GM19025 (cell line): ENCODE measurements around the gene DNTT.

Source experiments
- ATAC-seq: cut with Tn5 transposase; IDR thresholded peaks from one replicate; pipeline ENCODE4 v1.9.1; 2021; ENCODE audit warnings: mild to moderate bottlenecking, low read depth, moderate library complexity; ENCODE audit not compliant: unreplicated experiment

Gene DNTT

DNA sequence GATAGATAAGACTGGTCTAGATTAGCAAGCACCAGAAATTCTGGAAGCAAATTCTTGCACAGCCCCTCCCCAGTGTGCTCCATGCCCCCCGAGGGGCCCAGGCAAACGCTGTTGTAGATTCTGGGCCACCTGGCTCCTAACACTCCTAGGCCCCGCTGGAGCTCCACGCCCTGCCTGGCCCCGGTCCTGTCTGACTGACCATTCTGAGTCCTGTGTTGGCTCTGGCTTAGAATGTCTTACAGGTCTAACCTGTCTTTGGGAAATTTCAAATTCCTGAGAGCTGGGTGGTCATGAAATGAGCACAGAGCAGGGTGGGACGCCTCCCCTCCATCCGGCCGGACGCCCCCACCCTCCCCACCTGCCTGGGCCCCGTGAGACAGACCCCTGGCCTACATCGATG is 67.1 kb downstream of the DNTT start:
- ATAC-seq, result no peak

GRCh38 chr10:96374004-96374403 is 69.8 kb downstream of the DNTT start:
- ATAC-seq, result no peak

- ATAC-seq, result no peak
Measured at GRCh38 chr10:96374639-96374984, 70.4 kb downstream of the DNTT start.

DNA sequence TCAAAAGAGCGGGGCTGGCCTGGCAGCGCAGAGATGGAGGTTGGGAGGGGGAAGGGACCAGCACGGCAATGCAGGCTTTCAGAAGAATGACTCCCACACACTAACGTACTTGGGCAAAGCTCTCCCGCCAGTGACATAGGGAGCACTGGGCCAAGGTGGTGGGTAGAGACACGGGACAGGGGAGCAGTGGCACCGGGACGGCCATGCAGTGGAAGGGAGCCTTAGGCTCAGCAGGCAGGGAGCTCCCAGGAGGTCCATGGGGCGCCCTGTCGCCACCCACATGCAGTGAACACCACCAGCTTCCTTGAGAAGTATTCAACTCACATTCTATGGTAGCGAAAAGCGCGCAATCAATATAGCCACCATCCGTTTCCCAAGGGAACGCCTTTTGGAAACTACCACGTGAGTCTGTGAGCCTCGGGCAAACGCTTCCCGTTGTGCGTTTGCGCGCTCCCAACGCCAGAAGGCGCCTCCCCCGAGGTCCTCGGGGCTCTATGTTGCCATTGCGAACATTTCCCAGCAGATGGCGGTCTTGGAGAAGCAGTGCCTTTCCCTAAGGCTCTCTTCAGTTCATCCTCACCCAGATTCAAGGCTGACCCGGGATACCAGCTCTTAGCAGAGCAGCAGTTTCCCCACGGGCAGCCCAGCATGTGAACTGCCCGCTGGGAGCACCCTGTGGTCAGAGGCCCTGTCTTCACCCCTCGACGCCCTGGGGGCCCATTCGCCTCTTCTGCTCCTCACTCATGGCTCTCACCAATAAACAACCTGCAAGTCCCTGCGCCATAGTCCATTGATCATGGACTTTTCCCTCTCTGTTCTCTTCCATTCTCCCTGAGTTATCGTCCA is 71.0 kb downstream of the DNTT start:
- peak; percentile 68 for ATAC-seq

DNA sequence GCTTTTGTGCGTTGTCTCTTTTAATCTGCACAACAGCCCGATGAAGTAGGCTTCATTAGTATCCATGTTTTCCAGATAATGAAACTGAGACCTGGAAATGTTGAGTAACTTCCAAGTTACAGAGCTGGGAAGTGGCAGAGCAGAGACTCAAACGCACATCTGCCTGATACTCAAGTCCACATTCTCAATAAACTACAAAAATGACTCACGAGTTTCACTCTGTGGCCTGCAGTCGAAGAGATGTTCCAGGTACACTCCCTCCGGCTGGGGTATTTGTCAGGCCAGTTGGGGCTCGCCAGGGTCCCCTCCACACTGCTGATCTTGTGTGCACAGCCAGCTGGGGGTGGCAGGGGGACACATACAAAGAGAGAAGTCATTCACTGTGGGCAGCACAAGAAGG is 72.2 kb downstream of the DNTT start:
- no peak for ATAC-seq

- no peak for ATAC-seq
Measured at GRCh38 chr10:96377816-96378294, 73.6 kb downstream of the DNTT start.

GRCh38 chr10:96378741-96379140 is 74.5 kb downstream of the DNTT start:
- ATAC-seq, result no peak

DNA sequence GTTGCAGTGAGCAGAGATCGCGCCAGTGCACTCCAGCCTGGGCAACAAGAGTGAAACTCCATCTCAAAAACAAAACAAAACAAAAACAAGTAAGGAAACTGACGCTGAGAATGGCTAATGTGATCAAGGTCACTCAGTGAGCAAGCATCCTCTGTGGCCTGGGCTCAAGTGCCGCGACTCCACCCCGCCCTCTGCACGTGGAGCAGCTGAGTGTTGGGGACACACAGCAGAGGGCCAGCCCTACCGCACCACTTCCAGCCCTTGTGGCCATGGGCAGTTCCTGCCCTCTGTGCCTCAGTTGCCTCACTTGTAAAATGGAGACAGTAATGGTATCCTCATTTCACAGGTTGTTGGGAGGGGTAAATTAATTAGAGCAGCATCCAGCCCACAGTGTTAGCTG is 75.5 kb downstream of the DNTT start:
- no peak for ATAC-seq

- no peak for ATAC-seq
Measured at GRCh38 chr10:96380821-96381220, 76.6 kb downstream of the DNTT start.

GRCh38 chr10:96384506-96384905 is 80.3 kb downstream of the DNTT start:
- no peak for ATAC-seq

- no peak for ATAC-seq
Measured at GRCh38 chr10:96387161-96387560, 82.9 kb downstream of the DNTT start.

DNA sequence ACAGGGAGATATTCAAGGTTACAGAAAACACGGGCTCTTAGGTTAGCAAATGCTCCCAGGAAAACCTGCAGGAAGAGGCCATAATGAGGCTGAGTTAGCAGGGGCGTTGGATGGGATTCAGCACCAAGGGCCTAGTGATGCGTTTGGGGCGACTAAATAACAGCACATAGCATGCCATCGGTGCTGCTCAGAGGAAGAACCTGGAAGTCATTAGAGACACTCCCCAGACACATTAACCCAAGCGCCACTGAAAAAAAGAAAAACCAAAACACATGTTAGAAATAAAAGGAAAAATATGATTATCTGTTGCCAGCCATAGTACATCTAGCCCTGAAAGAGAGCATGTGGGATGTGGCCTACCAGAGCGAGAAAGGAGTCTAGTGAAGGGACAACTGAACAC is 83.4 kb downstream of the DNTT start:
- ATAC-seq, result no peak
